ENCODE results near the gene GGA1. TPM values are rescaled to one million over a fixed set of nuclear protein-coding genes. Genes with fewer than 3 reads are reported as not detected.

Gene GGA1
- total and polyA plus RNA-seq, 10 donors = 43.4 to 134 (median 83.4) TPM

DNA sequence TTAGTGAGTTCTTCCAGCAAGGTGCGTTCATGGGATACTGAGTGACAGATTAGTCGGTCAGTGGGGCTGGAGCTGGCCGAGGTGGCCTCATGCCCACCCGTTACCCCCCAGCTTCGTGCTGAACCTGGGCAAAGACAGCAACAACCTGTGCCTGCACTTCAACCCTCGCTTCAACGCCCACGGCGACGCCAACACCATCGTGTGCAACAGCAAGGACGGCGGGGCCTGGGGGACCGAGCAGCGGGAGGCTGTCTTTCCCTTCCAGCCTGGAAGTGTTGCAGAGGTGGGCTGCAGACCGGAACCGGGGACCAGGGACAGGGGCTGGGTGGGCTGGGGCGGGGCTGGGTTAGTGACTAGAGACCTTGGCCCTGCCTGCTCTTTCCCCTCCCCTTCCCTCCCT lies 69.7 kb downstream of the GGA1 start:
- intact Hi-C loops (cut with DNase I; ENCODE audit: low total_unique reads) = no loop called here
- no peaks in the 10 kb centered on the region for H3K27me3 ChIP-seq (replicated peaks in 1 of 7)
- DNase-seq = no peak
- peaks cover 33 to 76% (median 59%) of the 10 kb centered on the region in 6 donors for H3K4me1 ChIP-seq
- peak overlapping the region in 3 of 8 donors; percentile 95 to 99 (median 97) for H3K27ac ChIP-seq
- no peak for TF ChIP-seq POLR2A (IDR thresholded peaks at IDR 0.05)
- TF ChIP-seq POLR2AphosphoS5 (IDR thresholded peaks at IDR 0.05) = no peak
- TF ChIP-seq, protein P1, sequence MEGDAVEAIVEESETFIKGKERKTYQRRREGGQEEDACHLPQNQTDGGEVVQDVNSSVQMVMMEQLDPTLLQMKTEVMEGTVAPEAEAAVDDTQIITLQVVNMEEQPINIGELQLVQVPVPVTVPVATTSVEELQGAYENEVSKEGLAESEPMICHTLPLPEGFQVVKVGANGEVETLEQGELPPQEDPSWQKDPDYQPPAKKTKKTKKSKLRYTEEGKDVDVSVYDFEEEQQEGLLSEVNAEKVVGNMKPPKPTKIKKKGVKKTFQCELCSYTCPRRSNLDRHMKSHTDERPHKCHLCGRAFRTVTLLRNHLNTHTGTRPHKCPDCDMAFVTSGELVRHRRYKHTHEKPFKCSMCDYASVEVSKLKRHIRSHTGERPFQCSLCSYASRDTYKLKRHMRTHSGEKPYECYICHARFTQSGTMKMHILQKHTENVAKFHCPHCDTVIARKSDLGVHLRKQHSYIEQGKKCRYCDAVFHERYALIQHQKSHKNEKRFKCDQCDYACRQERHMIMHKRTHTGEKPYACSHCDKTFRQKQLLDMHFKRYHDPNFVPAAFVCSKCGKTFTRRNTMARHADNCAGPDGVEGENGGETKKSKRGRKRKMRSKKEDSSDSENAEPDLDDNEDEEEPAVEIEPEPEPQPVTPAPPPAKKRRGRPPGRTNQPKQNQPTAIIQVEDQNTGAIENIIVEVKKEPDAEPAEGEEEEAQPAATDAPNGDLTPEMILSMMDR (IDR thresholded peaks at IDR 0.05 in 8 of 11, conservative IDR thresholded peaks at IDR 0.05 in 3 of 11) = no peak
- H3K4me3 ChIP-seq = no peak overlapping the region
- 70 to 82% (median 76%) methylated on average over 18 of the region's 18 CpGs for WGBS, 5 donors
- no peaks in the 10 kb centered on the region for H3K9me3 ChIP-seq
- peaks cover 0 to 25% (median 2%) of the 10 kb centered on the region in 6 donors for H3K36me3 ChIP-seq

DNA sequence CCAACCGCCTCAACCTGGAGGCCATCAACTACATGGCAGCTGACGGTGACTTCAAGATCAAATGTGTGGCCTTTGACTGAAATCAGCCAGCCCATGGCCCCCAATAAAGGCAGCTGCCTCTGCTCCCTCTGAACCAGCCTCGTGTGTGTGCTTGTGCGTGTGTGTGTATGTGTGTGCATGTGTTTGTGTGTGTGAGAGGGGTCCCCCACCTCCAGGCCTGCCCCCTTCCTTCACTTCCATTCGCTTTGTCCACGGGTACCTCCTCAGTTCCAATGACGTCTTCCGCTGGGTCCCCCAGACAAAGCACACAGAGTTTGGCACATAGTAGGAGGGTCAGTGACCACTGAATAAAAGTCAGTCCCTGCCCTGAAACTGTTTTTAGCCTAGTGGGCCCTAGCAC lies 71.0 kb downstream of the GGA1 start:
- H3K4me1 ChIP-seq = peaks cover 31 to 63% (median 48%) of the 10 kb centered on the region in 6 donors
- H3K9me3 ChIP-seq = no peaks in the 10 kb centered on the region
- no peak for DNase-seq
- H3K27me3 ChIP-seq (replicated peaks in 1 of 7) = no peaks in the 10 kb centered on the region
- H3K36me3 ChIP-seq = peaks cover 0 to 25% (median 2%) of the 10 kb centered on the region in 6 donors
- TF ChIP-seq POLR2A (IDR thresholded peaks at IDR 0.05) (no peak), POLR2AphosphoS5 (IDR thresholded peaks at IDR 0.05) (no peak)
- TF ChIP-seq, protein P1 (IDR thresholded peaks at IDR 0.05 in 8 of 11, conservative IDR thresholded peaks at IDR 0.05 in 3 of 11) = no peak
- WGBS, 5 donors = 82 to 95% (median 93%) methylated on average over 7 to 8 of the region's 8 CpGs
- H3K27ac ChIP-seq = no peak overlapping the region
- no peak overlapping the region for H3K4me3 ChIP-seq
- intact Hi-C loops (cut with DNase I; ENCODE audit: low total_unique reads) = loop anchor here (5.0 kb wide), 2 partner anchors 37 to 57 kb away; no protein-coding TSS in a partner anchor

DNA sequence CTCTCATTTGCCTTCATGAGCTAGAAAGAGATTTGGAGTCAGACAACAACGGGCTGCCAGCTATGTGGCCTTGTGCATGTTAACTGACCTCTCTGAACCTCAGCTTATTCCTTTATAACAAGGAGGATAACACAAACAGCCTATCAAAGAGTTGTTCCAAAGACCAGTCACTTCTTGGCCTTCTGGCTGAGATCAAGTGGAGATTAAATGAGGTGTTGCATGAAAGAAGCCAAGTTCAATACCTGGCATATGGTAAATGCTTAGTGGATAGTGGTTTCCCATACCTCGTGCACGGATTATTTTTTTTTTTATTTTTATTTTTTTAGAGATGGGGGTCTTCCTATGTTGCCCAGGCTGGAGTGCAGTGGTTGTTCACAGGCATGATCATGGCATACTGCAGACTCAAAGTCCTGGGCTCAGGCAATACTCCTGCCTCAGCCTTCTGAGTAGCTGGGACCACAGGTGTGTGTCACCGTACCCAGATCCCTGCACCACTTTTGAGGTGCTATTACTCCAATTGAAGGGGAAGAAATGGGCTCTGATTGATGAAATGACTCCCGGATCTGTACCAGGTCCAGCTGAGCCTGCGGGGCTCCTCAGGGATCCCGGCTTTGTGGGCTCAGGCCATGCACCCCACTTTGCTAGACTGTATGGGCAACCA lies 71.7 kb downstream of the GGA1 start:
- no peak for DNase-seq
- Histone ChIP-seq H3K36me3 (peaks cover 0 to 25% (median 2%) of the 10 kb centered on the region in 6 donors), H3K9me3 (no peaks in the 10 kb centered on the region), H3K4me1 (peaks cover 24 to 60% (median 43%) of the 10 kb centered on the region in 6 donors), H3K27me3 (replicated peaks in 1 of 7) (no peaks in the 10 kb centered on the region), H3K4me3 (no peak overlapping the region), H3K27ac (peak overlapping the region in 2 of 8 donors; percentile 4 to 46)
- intact Hi-C loops (cut with DNase I; ENCODE audit: low total_unique reads) = loop anchor here (5.0 kb wide), 2 partner anchors 38 to 58 kb away; no protein-coding TSS in a partner anchor
- 77 to 91% (median 89%) methylated on average over 4 to 7 of the region's 7 CpGs for WGBS, 5 donors
- TF ChIP-seq, protein P1 (IDR thresholded peaks at IDR 0.05 in 8 of 11, conservative IDR thresholded peaks at IDR 0.05 in 3 of 11) = no peak

DNA sequence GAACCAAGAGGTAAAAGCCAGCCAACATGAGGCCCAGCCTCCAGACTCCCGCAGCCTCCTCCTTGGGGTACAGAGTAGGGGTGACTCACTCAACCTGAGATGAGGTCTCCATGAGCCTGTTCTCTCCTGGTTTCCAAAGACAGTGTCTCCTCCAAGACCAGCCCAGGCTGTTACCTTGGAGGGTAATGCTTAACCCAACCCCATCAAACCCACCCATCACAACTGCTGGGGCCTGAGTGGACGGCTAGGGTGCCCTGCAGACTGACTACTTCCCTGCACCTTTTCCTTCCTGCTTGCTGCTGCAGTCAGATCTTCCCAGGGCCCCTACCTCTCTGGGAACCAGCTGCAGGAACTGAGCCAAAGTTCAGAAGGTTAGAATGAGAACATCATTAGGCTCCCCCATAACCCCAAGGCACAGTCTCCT lies 72.4 kb downstream of the GGA1 start:
- DNase-seq = no peak
- intact Hi-C loops (cut with DNase I; ENCODE audit: low total_unique reads) = loop anchor here (5.0 kb wide), 2 partner anchors 39 to 59 kb away; no protein-coding TSS in a partner anchor
- Histone ChIP-seq H3K27me3 (replicated peaks in 1 of 7) (no peaks in the 10 kb centered on the region), H3K36me3 (peaks cover 0 to 25% (median 2%) of the 10 kb centered on the region in 6 donors), H3K9me3 (no peaks in the 10 kb centered on the region), H3K4me3 (no peak overlapping the region), H3K27ac (peak overlapping the region in 2 of 8 donors; percentile 4 to 46), H3K4me1 (peaks cover 17 to 60% (median 43%) of the 10 kb centered on the region in 6 donors)
- 60 to 86% (median 75%) methylated on average over 1 to 2 of the region's 2 CpGs for WGBS, 5 donors
- TF ChIP-seq POLR2AphosphoS5 (IDR thresholded peaks at IDR 0.05) = no peak
- TF ChIP-seq, protein P1 (IDR thresholded peaks at IDR 0.05 in 8 of 11, conservative IDR thresholded peaks at IDR 0.05 in 3 of 11) = no peak
- TF ChIP-seq POLR2A (IDR thresholded peaks at IDR 0.05) = no peak

Measured in spleen (tissue), 11 donors.